NT2/D1 (cell line): ENCODE data around the gene RALGPS2.

Source experiments
- DNase-seq: peaks from one replicate; pipeline ENCODE4 v3.0.0-alpha.2; 2011; ENCODE audit warnings: low read depth, low spot score
- H3K27me3 ChIP-seq: 2 replicates; pipeline ENCODE4 v1.6.0; 2011; ENCODE audit warnings: mild to moderate bottlenecking; ENCODE audit not compliant: insufficient read length, insufficient read depth
- H3K36me3 ChIP-seq: 2 replicates; pipeline ENCODE4 v1.6.1; 2011; ENCODE audit warnings: mild to moderate bottlenecking, low read length, mixed read lengths; ENCODE audit not compliant: insufficient read depth, insufficient read length
- H3K4me1 ChIP-seq: 2 replicates; pipeline ENCODE4 v1.5.1; 2011; ENCODE audit not compliant: insufficient read depth, insufficient read length
- H3K4me3 ChIP-seq: 2 replicates; pipeline ENCODE4 v1.5.1; 2011; ENCODE audit warnings: low read depth; ENCODE audit not compliant: insufficient read length
- H3K9ac ChIP-seq: 2 replicates; pipeline ENCODE4 v1.6.0; 2011; ENCODE audit warnings: low read depth; ENCODE audit not compliant: insufficient read length
- H3K9me3 ChIP-seq: 2 replicates; pipeline ENCODE4 v1.5.1; 2011; ENCODE audit warnings: mild to moderate bottlenecking, low read length; ENCODE audit not compliant: insufficient read depth
- SUZ12 ChIP-seq: IDR thresholded peaks from 2 replicates; pipeline ENCODE4 v1.6.1; 2011; ENCODE audit not compliant: insufficient read length, insufficient read depth; ENCODE audit errors: extremely low read depth
- YY1 ChIP-seq: IDR thresholded peaks from 2 replicates; pipeline ENCODE4 v1.6.1; 2011; ENCODE audit not compliant: insufficient read length, insufficient read depth
- ZNF274 ChIP-seq: IDR thresholded peaks from 2 replicates; pipeline ENCODE4 v1.6.1; 2011; ENCODE audit warnings: mild to moderate bottlenecking, low read depth, low read length

The RALGPS2 gene, protein sequence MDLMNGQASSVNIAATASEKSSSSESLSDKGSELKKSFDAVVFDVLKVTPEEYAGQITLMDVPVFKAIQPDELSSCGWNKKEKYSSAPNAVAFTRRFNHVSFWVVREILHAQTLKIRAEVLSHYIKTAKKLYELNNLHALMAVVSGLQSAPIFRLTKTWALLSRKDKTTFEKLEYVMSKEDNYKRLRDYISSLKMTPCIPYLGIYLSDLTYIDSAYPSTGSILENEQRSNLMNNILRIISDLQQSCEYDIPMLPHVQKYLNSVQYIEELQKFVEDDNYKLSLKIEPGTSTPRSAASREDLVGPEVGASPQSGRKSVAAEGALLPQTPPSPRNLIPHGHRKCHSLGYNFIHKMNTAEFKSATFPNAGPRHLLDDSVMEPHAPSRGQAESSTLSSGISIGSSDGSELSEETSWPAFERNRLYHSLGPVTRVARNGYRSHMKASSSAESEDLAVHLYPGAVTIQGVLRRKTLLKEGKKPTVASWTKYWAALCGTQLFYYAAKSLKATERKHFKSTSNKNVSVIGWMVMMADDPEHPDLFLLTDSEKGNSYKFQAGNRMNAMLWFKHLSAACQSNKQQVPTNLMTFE

DNA sequence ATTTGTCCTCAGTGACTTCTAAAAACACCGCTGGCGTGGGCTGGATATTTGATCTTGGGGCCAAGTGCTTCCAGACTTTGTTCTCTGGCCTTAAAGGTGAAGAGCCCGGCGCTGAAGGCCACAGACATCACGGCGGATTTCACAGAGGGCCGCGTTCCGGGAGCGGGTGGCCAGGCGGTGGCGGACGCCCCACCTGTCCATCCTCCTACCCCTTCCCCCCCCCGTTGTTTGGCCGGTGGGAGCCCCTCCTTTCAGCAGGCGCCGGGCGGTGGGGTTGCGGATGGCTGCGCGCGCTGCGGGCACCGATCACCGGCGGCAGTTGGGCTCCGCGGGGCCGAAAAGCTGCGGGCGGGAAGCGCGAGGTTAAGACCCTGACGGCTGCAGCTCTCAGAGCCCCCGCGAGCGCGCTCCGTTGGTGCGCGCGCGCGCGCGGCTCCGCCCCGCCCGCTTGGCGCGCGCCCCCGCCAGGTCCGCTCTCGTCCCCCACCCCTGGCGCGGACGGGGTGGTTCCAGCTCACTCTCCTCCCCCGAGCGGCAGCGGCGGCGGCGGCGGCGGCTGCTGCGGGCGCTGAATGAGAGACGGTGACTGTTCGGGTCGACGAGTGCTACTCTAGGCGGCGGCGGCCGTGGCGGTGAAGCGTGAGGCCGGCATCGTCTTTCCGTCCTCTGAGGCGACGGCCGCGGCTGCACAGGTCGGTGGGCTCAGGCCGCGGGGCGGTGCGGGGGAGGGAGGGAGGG is at the start of gene RALGPS2:
Gene RALGPS2, plus strand, starts transcription at position 517 of the 738 bp plus-strand sequence. CDS start 51,521 bp downstream, outside the sequence.
- H3K9me3 ChIP-seq: no peaks in the 10 kb centered on the region
- H3K27me3 ChIP-seq: peaks cover 4% of the 10 kb centered on the region
- TF ChIP-seq SUZ12 (no peak), ZNF274 (no peak), YY1 (no peak)
- peaks cover 3% of the 10 kb centered on the region for H3K36me3 ChIP-seq
- H3K9ac ChIP-seq: peak within 1 kb of the TSS; percentile 84
- H3K4me3 ChIP-seq: peak within 1 kb of the TSS; percentile 58
- H3K4me1 ChIP-seq: no peaks in the 10 kb centered on the region
- peak; percentile 58 for DNase-seq

DNA sequence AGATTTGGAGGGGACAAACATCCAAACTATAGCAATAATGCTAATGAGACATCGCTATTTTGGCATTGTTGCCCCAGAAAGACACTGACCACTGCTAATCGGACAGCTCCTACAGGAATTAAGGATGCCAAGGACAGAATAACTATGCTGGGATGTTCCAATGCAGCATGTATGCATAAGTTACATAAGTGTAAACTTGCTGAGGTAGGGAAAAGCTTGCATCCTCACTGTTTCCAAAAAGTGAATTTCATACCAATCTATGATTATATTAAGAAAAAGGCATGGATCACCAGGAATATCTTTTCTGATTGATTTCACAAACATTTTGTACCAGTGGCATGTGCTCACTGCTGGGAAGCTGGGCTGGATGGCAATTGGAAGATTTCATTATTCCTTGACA is 45.8 kb upstream of the RALGPS2 start:
- Histone ChIP-seq H3K9me3 (peaks cover 5% of the 10 kb centered on the region; the same call in 1 of the 2 replicates), H3K4me3 (no peak overlapping the region), H3K9ac (no peak overlapping the region), H3K27me3 (no peaks in the 10 kb centered on the region), H3K36me3 (no peaks in the 10 kb centered on the region), H3K4me1 (no peaks in the 10 kb centered on the region)
- TF ChIP-seq YY1 (no peak), ZNF274 (no peak), SUZ12 (no peak)
- DNase-seq: no peak

DNA sequence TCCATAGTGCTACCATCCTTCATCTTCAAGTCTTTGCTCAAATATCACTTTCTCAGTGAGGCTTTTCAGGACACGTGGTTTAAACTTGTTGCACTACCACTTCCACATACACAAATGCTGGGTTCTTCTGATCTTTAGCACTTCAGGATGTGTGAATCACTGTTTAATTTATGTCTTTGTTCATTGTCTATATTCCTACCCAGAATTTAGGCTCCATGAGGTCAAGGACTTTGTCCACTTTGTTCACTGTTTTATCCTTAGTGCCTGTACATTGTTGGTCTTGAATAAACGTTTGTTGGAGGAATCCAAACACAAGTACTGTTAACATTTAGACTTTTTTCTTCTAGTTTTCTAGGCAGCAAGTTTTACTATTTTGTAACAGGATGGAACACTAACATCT is 42.6 kb upstream of the RALGPS2 start:
- no peaks in the 10 kb centered on the region for H3K36me3 ChIP-seq
- TF ChIP-seq ZNF274: no peak
- no peak for TF ChIP-seq SUZ12
- no peak for TF ChIP-seq YY1

DNA sequence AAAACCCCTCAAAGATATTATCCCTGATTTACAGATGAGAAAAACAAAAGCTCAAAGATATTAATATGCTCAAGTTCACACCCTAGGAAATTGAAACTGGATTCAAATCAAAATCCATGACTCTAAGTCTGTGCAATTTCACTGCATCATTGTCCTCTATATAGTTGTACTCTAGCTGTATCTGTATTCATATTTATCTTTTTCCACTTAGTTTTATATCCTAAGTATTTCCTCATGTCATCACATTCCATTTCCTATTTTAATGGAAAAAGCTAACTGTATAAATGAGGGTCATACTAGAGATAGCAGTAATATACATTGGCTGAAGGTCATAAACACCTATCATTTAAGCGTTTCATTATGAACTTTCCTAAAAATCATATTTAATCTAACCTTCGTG is 42.2 kb upstream of the RALGPS2 start:
- no peak overlapping the region for H3K9ac ChIP-seq
- H3K4me3 ChIP-seq: no peak overlapping the region
- H3K27me3 ChIP-seq: no peaks in the 10 kb centered on the region
- no peaks in the 10 kb centered on the region for H3K4me1 ChIP-seq
- no peak for TF ChIP-seq YY1
- no peak for TF ChIP-seq SUZ12
- TF ChIP-seq ZNF274: no peak
- no peaks in the 10 kb centered on the region for H3K36me3 ChIP-seq
- no peaks in the 10 kb centered on the region for H3K9me3 ChIP-seq
- DNase-seq: no peak

More for the DNA sequence above, 42.6 kb upstream of the RALGPS2 start:
- H3K27me3 ChIP-seq: no peaks in the 10 kb centered on the region
- no peaks in the 10 kb centered on the region for H3K9me3 ChIP-seq
- H3K9ac ChIP-seq: no peak overlapping the region
- no peak overlapping the region for H3K4me3 ChIP-seq
- no peak for DNase-seq
- no peaks in the 10 kb centered on the region for H3K4me1 ChIP-seq

DNA sequence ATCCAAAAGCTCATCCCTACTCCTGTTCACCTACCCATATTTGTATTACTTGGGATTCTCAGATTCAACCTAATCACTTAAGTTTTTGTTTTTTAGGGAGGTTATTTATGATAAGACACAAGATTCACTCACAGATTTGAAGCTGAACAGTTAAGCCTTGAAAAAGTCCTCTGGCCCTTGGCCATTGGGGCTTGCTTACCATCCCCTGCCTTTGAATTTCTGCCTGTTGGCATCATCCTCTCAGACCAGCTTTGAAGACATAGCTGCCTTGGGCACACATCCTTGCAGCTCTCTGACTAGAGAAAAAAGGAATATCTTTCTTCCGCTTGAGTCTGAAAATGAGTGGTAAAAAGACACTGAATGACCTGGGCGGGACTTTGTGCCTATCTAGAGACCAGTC is 41.8 kb upstream of the RALGPS2 start:
- H3K9ac ChIP-seq: no peak overlapping the region
- no peaks in the 10 kb centered on the region for H3K4me1 ChIP-seq
- H3K4me3 ChIP-seq: no peak overlapping the region
- H3K36me3 ChIP-seq: no peaks in the 10 kb centered on the region
- no peaks in the 10 kb centered on the region for H3K9me3 ChIP-seq
- no peak for DNase-seq
- H3K27me3 ChIP-seq: no peaks in the 10 kb centered on the region
- no peak for TF ChIP-seq ZNF274
- TF ChIP-seq YY1: no peak
- no peak for TF ChIP-seq SUZ12

DNA sequence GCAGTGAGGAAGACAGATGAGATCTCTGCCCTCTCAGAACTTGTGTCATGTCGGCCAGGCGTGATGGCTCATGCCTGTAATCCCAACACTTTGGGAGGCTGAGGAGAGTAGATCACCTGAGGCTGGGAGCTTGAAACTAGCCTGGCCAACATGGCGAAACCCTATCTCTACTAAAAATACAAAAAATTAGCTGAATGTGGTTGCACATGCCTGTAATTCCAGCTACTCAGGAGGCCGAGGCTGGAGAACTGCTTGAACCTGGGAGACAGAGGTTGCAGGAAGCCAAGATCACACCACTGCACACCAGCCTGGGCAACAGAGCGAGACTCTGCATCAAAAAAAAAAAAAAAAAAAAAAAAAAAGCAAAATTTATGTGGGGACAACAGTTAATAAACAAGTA is 40.9 kb upstream of the RALGPS2 start:
- Histone ChIP-seq H3K4me3 (no peak overlapping the region), H3K4me1 (no peaks in the 10 kb centered on the region), H3K9me3 (no peaks in the 10 kb centered on the region), H3K27me3 (no peaks in the 10 kb centered on the region), H3K36me3 (no peaks in the 10 kb centered on the region), H3K9ac (no peak overlapping the region)
- no peak for TF ChIP-seq YY1
- no peak for TF ChIP-seq SUZ12
- TF ChIP-seq ZNF274: no peak
- no peak for DNase-seq
